LNCaP clone FGC (cell line): ENCODE results near the gene C4BPB.

Experiments
- DNase-seq: peaks from one replicate; pipeline ENCODE4 v3.0.0-alpha.2; 2011; ENCODE audit warnings: low read depth
- H3K4me3 ChIP-seq: 2 replicates; pipeline ENCODE4 v1.5.1; 2011; ENCODE audit warnings: mild to moderate bottlenecking, low read depth, low read length, control low read depth
- CTCF ChIP-seq: IDR thresholded peaks from 2 replicates; pipeline ENCODE4 v1.5.1; 2012; ENCODE audit warnings: mild to moderate bottlenecking; ENCODE audit not compliant: control insufficient read depth, insufficient read depth; ENCODE audit errors: extremely low read depth

The C4BPB gene

GRCh38 chr1:207069858-207070506, 18.7 kb upstream of the C4BPB start:
- H3K4me3 ChIP-seq, result no peak overlapping the region
- no peak for TF ChIP-seq CTCF
- no peak for DNase-seq

- DNase-seq, result no peak
- TF ChIP-seq CTCF, result no peak
Observed at GRCh38 chr1:207070811-207071210, 17.8 kb upstream of the C4BPB start.

GRCh38 chr1:207071426-207071825, 17.2 kb upstream of the C4BPB start:
- H3K4me3 ChIP-seq, result no peak overlapping the region
- no peak for DNase-seq
- TF ChIP-seq CTCF, result no peak

More at GRCh38 chr1:207070811-207071210, 17.8 kb upstream of the C4BPB start:
- no peak overlapping the region for H3K4me3 ChIP-seq

- no peak overlapping the region for H3K4me3 ChIP-seq
- DNase-seq, result no peak
- TF ChIP-seq CTCF, result no peak
Observed at GRCh38 chr1:207072233-207072632, 16.4 kb upstream of the C4BPB start.

- DNase-seq, result no peak
- no peak for TF ChIP-seq CTCF
Observed at GRCh38 chr1:207073906-207074820, 14.5 kb upstream of the C4BPB start.

GRCh38 chr1:207076181-207076955, 12.3 kb upstream of the C4BPB start:
- no peak for TF ChIP-seq CTCF
- no peak for DNase-seq
- H3K4me3 ChIP-seq, result no peak overlapping the region

More at GRCh38 chr1:207073906-207074820, 14.5 kb upstream of the C4BPB start:
- no peak overlapping the region for H3K4me3 ChIP-seq
